ENCODE data around the gene KCNJ11.

The KCNJ11 gene

GRCh38 chr11:17408641-17409040, 20.2 kb upstream of the KCNJ11 start:
- TF ChIP-seq ZFX (IDR thresholded peaks at IDR 0.05): no peak
- TF ChIP-seq, protein P1, sequence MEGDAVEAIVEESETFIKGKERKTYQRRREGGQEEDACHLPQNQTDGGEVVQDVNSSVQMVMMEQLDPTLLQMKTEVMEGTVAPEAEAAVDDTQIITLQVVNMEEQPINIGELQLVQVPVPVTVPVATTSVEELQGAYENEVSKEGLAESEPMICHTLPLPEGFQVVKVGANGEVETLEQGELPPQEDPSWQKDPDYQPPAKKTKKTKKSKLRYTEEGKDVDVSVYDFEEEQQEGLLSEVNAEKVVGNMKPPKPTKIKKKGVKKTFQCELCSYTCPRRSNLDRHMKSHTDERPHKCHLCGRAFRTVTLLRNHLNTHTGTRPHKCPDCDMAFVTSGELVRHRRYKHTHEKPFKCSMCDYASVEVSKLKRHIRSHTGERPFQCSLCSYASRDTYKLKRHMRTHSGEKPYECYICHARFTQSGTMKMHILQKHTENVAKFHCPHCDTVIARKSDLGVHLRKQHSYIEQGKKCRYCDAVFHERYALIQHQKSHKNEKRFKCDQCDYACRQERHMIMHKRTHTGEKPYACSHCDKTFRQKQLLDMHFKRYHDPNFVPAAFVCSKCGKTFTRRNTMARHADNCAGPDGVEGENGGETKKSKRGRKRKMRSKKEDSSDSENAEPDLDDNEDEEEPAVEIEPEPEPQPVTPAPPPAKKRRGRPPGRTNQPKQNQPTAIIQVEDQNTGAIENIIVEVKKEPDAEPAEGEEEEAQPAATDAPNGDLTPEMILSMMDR (conservative IDR thresholded peaks at IDR 0.05): no peak

DNA sequence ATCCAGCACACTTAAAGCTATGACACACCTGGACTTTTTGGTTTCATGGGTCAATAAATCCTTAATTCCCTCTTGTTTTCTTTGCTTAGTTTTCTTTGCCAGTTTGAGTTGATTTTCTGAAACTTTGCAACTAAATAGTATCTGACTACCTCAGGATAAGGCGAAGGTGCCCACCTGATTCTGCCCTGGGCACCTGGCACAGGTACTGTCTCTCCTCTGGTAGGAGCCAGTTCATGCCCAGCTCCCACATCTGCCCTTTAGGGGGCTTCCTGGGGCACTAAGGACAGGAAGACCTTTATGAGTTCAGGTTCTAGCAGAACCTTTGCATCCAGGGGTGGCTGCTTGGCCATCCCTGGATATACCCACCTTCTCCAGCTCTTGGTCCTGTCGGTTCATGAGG, 19.6 kb upstream of the KCNJ11 start:
- TF ChIP-seq ZFX (IDR thresholded peaks at IDR 0.05): no peak
- TF ChIP-seq, protein P1 (conservative IDR thresholded peaks at IDR 0.05): no peak
- H3K27ac ChIP-seq: no peak overlapping the region; the same call in 1 of the 2 replicates

More at GRCh38 chr11:17408641-17409040, 20.2 kb upstream of the KCNJ11 start:
- no peak overlapping the region for H3K27ac ChIP-seq

DNA sequence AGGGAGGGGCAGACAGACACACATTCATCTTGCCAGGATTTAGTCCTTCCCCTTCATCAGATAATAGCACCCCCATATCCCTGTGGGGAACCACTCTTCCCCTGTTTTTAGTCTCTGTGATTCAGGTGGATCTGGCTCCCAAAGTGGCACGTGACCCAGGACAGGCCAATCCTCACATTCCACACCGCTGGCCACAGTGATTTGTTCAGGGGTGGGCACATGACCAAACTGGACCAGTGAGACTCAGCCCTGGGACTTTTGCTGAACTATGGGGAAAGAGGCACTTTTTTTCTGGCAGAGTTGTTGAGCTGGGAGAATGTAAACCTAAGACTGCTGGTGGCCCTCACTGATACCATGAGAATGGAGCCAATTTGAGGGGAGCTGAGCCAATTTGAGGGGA, 19.1 kb upstream of the KCNJ11 start:
- peak overlapping the region; percentile 83 for H3K27ac ChIP-seq
- TF ChIP-seq ZFX (IDR thresholded peaks at IDR 0.05): no peak
- TF ChIP-seq, protein P1 (conservative IDR thresholded peaks at IDR 0.05): no peak

- no peak for TF ChIP-seq ZFX (IDR thresholded peaks at IDR 0.05)
- TF ChIP-seq, protein P1 (conservative IDR thresholded peaks at IDR 0.05): no peak
- peak overlapping the region; percentile 83 for H3K27ac ChIP-seq
Observed at GRCh38 chr11:17406818-17407149, 18.3 kb upstream of the KCNJ11 start.

- H3K27ac ChIP-seq: peak overlapping the region; percentile 83
- TF ChIP-seq, protein P1 (conservative IDR thresholded peaks at IDR 0.05): no peak
- TF ChIP-seq ZFX (IDR thresholded peaks at IDR 0.05): no peak
Observed at GRCh38 chr11:17406082-17406817, 17.8 kb upstream of the KCNJ11 start.

GRCh38 chr11:17405232-17406005, 17.0 kb upstream of the KCNJ11 start:
- peak overlapping the region; percentile 83 for H3K27ac ChIP-seq
- no peak; the same call in 1 of the 2 replicates for TF ChIP-seq ZFX (IDR thresholded peaks at IDR 0.05)
- TF ChIP-seq, protein P1 (conservative IDR thresholded peaks at IDR 0.05): no peak

Measured in C4-2B (cell line).